H1 (cell line): Measurements from ENCODE around the gene TMEM204. TPM values are rescaled to one million over a fixed set of nuclear protein-coding genes. Genes with fewer than 3 reads are reported as not detected.

Experiments used
- CTCF ChIA-PET: fragments of 300-600 bp; sonication (Branson Sonifier 250); formaldehyde crosslinking; loops from one replicate; lab custom pipeline; 2021; ENCODE audit not compliant: partially characterized antibody; lab: Charles Lee
- POLR2A ChIA-PET: fragments of 300-600 bp; sonication (Branson Sonifier 250); formaldehyde crosslinking; loops from one replicate; lab custom pipeline; 2021; ENCODE audit warnings: inconsistent platforms; ENCODE audit not compliant: partially characterized antibody; lab: Charles Lee
- DNase-seq, 2 experiments: peaks; one replicate each; pipeline versions ENCODE4 v3.0.0 to v3.0.0-alpha.2; 2010 to 2022; ENCODE audit warnings: low spot score in 2 of 2, low read depth in 1 of 2, mixed read lengths in 1 of 2
- FAIRE-seq: peaks from 2 replicates; lab custom pipeline; 2011; peaks lifted over from hg19 to GRCh38; lab: Jason Lieb, UNC
- H2AFZ ChIP-seq: 2 replicates; pipeline ENCODE4 v1.8.1; 2012; ENCODE audit warnings: low read length, inconsistent platforms
- H2AK5ac ChIP-seq: 2 replicates; pipeline ENCODE4 v1.6.1; 2013; ENCODE audit warnings: low read depth, low read length
- H2BK120ac ChIP-seq: replicated peaks from 2 replicates; pipeline ENCODE3; 2013; ENCODE audit warnings: low read depth, low read length, inconsistent platforms
- H2BK12ac ChIP-seq: 2 replicates; pipeline ENCODE4 v1.6.1; 2013; ENCODE audit warnings: low read depth, low read length
- H2BK15ac ChIP-seq: 2 replicates; pipeline ENCODE4 v1.6.1; 2013; ENCODE audit warnings: low read length
- H2BK20ac ChIP-seq: 2 replicates; pipeline ENCODE4 v1.6.1; 2013; ENCODE audit warnings: low read length
- H2BK5ac ChIP-seq: 2 replicates; pipeline ENCODE4 v1.6.1; 2013; ENCODE audit warnings: low read depth, low read length
- H3K14ac ChIP-seq: 2 replicates; pipeline ENCODE4 v1.6.1; 2013; ENCODE audit warnings: inconsistent platforms; ENCODE audit not compliant: insufficient read length
- H3K18ac ChIP-seq: 2 replicates; pipeline ENCODE4 v1.6.1; 2013; ENCODE audit warnings: low read length; ENCODE audit errors: extremely low read depth
- H3K23ac ChIP-seq: 2 replicates; pipeline ENCODE4 v1.6.1; 2013; ENCODE audit warnings: inconsistent platforms; ENCODE audit not compliant: insufficient read length
- H3K23me2 ChIP-seq: 2 replicates; pipeline ENCODE4 v1.6.1; 2013; ENCODE audit warnings: low read depth, low read length
- H3K27ac ChIP-seq: 2 replicates; pipeline ENCODE4 v1.6.1; 2011; ENCODE audit warnings: low read depth, low read length, inconsistent platforms
- H3K27me3 ChIP-seq, 4 experiments: replicated peaks in 1 of 4; 1 replicate in 1 of 4; 2 replicates in 3 of 4; pipeline versions ENCODE4 v1.6.1 to v1.8.1; 2011 to 2013; ENCODE audit warnings: low read length in 3 of 4, mild to moderate bottlenecking in 3 of 4, inconsistent platforms in 2 of 4, mixed read lengths in 2 of 4, moderate library complexity in 1 of 4; ENCODE audit not compliant: control insufficient read depth in 3 of 4, insufficient read depth in 3 of 4; ENCODE audit errors: extremely low read depth in 1 of 4
- H3K36me3 ChIP-seq, 4 experiments: 2 replicates each; pipeline versions ENCODE4 v1.6.1 to v1.8.1; 2011 to 2013; ENCODE audit warnings: mild to moderate bottlenecking in 4 of 4, low read length in 3 of 4, moderate library complexity in 2 of 4, control low read depth in 1 of 4, inconsistent platforms in 1 of 4; ENCODE audit not compliant: insufficient read depth in 4 of 4, control insufficient read depth in 2 of 4
- H3K4ac ChIP-seq: replicated peaks from 2 replicates; pipeline ENCODE3; 2013; ENCODE audit warnings: low read length, low read depth, mixed read lengths, inconsistent platforms; ENCODE audit not compliant: insufficient read length
- H3K4me1 ChIP-seq, 4 experiments: replicated peaks in 1 of 4; 1 replicate in 1 of 4; 2 replicates in 3 of 4; pipeline versions ENCODE4 v1.6.1 to v1.8.1; 2011 to 2013; ENCODE audit warnings: low read length in 3 of 4, inconsistent platforms in 2 of 4, mixed read lengths in 1 of 4; ENCODE audit not compliant: insufficient read depth in 4 of 4, control insufficient read depth in 3 of 4
- H3K4me2 ChIP-seq, 2 experiments: 2 replicates each; pipeline versions ENCODE4 v1.6.1 to v1.8.1; 2011 to 2013; ENCODE audit warnings: low read depth in 2 of 2, low read length in 2 of 2, control low read depth in 1 of 2, inconsistent platforms in 1 of 2, mild to moderate bottlenecking in 1 of 2; ENCODE audit not compliant: insufficient read depth in 1 of 2
- H3K4me3 ChIP-seq, 4 experiments: fragments of 200-600, 300-600 bp in 1 of 4; sonication (generic), shearing (Covaris generic), sonication (Bioruptor Twin) in 1 of 4; 2 replicates each; pipeline versions ENCODE4 v1.5.1 to v1.8.1; 2011 to 2016; ENCODE audit warnings: low read length in 4 of 4, low read depth in 3 of 4, control low read depth in 2 of 4, inconsistent platforms in 2 of 4, mild to moderate bottlenecking in 2 of 4, mixed read lengths in 1 of 4, moderate library complexity in 1 of 4; ENCODE audit not compliant: insufficient read depth in 2 of 4; ENCODE audit errors: extremely low read depth in 1 of 4
- H3K56ac ChIP-seq: replicated peaks from 2 replicates; pipeline ENCODE3; 2013; ENCODE audit warnings: low read depth, mild to moderate bottlenecking, mixed read lengths, low read length, inconsistent platforms; ENCODE audit not compliant: insufficient read length
- H3K79me1 ChIP-seq: 2 replicates; pipeline ENCODE4 v1.6.1; 2013; ENCODE audit warnings: low read depth, low read length, control low read depth
- H3K79me2 ChIP-seq, 2 experiments: 2 replicates each; pipeline versions ENCODE4 v1.6.1 to v1.8.1; 2012 to 2013; ENCODE audit warnings: low read length in 2 of 2, mild to moderate bottlenecking in 2 of 2, inconsistent platforms in 1 of 2; ENCODE audit not compliant: insufficient read depth in 2 of 2, control insufficient read depth in 1 of 2
- H3K9ac ChIP-seq, 4 experiments: replicated peaks in 1 of 4; 1 replicate in 1 of 4; 2 replicates in 3 of 4; pipeline versions ENCODE4 v1.6.1 to v1.8.1; 2011 to 2013; ENCODE audit warnings: low read depth in 3 of 4, low read length in 3 of 4, control low read depth in 2 of 4, mild to moderate bottlenecking in 2 of 4, moderate library complexity in 2 of 4, inconsistent platforms in 1 of 4; ENCODE audit errors: extremely low read depth in 1 of 4
- H3K9me3 ChIP-seq, 2 experiments: 2 replicates each; pipeline versions ENCODE4 v1.6.1 to v1.8.1; 2012 to 2013; ENCODE audit warnings: mild to moderate bottlenecking in 2 of 2, moderate library complexity in 2 of 2, control low read depth in 1 of 2, inconsistent platforms in 1 of 2, low read depth in 1 of 2, low read length in 1 of 2, mixed read lengths in 1 of 2; ENCODE audit not compliant: insufficient read depth in 2 of 2
- H4K20me1 ChIP-seq, 2 experiments: replicated peaks in 1 of 2; 2 replicates each; pipeline versions ENCODE3 to v1.8.1; 2011 to 2013; ENCODE audit warnings: inconsistent platforms in 2 of 2, low read length in 2 of 2, mild to moderate bottlenecking in 1 of 2; ENCODE audit not compliant: insufficient read depth in 2 of 2, control insufficient read depth in 1 of 2
- H4K5ac ChIP-seq: 2 replicates; pipeline ENCODE4 v1.6.1; 2013; ENCODE audit warnings: low read length, low read depth, mixed read lengths, inconsistent platforms; ENCODE audit not compliant: insufficient read length
- H4K8ac ChIP-seq: 2 replicates; pipeline ENCODE4 v1.8.0; 2013; ENCODE audit warnings: mild to moderate bottlenecking, moderate library complexity, low read length, inconsistent platforms; ENCODE audit not compliant: insufficient read depth; ENCODE audit errors: extremely low read depth
- H4K91ac ChIP-seq: replicated peaks from 2 replicates; pipeline ENCODE3; 2013; ENCODE audit warnings: low read length, mixed read lengths, inconsistent platforms; ENCODE audit not compliant: insufficient read length
- SAP30 ChIP-seq: fragments of 300-600 bp; sonication (generic); IDR thresholded peaks from 2 replicates; pipeline ENCODE4 v1.7.1; 2012; ENCODE audit warnings: low read length, moderate library complexity, mild to moderate bottlenecking, inconsistent platforms; ENCODE audit not compliant: insufficient read depth, insufficient replicate concordance
- SIX5 ChIP-seq: IDR thresholded peaks from 2 replicates; pipeline ENCODE4 v1.6.1; 2011; ENCODE audit warnings: mild to moderate bottlenecking, low read depth, low read length
- USF2 ChIP-seq: IDR thresholded peaks from 2 replicates; pipeline ENCODE4 v1.6.1; 2011; ENCODE audit warnings: low read length, improper control_type of control experiment
- WGBS, 2 experiments: shearing (Covaris generic) in 1 of 2; methylation state at CpG; one replicate each; pipeline versions ENCODE4 v1.1.6 to v1.1.7; 2013 to 2015; ENCODE audit warnings: low lambda C conversion rate in 2 of 2, mixed read lengths in 2 of 2, inconsistent platforms in 1 of 2, low coverage in 1 of 2, missing lambda C conversion rate in 1 of 2; ENCODE audit not compliant: insufficient replicate concordance in 2 of 2, insufficient coverage in 1 of 2, insufficient read length in 1 of 2; ENCODE audit errors: extremely low coverage in 1 of 2, missing lambda C conversion rate in 1 of 2; 5-methylcytosine and 5-hydroxymethylcytosine counted together
- polyA plus RNA-seq, 7 experiments: library from polyadenylated mRNA; depleted of rRNA in 3 of 7; stranded (reverse) in 5 of 7; unstranded in 2 of 7; fragments of >200 nt in 5 of 7; fragments of 200-250 nt in 2 of 7; gene quantifications; 1 replicate in 5 of 7; 2 replicates in 1 of 7; 4 replicates in 1 of 7; pipeline versions ENCODE4 v1.2.1 to v1.2.3, GENCODE V29; 2011 to 2013; ENCODE audit warnings: missing spikeins in 2 of 7, mixed read lengths in 2 of 7
- total RNA-seq: library from RNA; stranded (reverse); fragmentation: NEBNext Ultra II Directional; extraction: Animal tissue kit (Norgen Biotek cat#: 25700); gene quantifications from 2 replicates; pipeline ENCODE4 v1.2.1, GENCODE V29; 2021
- TF ChIP-seq, protein P1 (sequence below): IDR thresholded peaks from 2 replicates; pipeline ENCODE4 v1.6.1; 2011; ENCODE audit warnings: low read depth, mild to moderate bottlenecking, low read length; ENCODE audit not compliant: insufficient read depth

Gene TMEM204
- total and polyA plus RNA-seq, 2 of the 8 experiments (the other 6 are each of a cell fraction or from before 2014, with no cell fraction given): not detected

- Histone ChIP-seq H3K14ac (no peak within 1 kb of the TSS), H3K4ac (no peak within 1 kb of the TSS), H3K23ac (no peak within 1 kb of the TSS), H4K5ac (no peak within 1 kb of the TSS), H4K91ac (no peak within 1 kb of the TSS), H3K56ac (no peak within 1 kb of the TSS), H3K4me2 (no peak within 1 kb of the TSS), H4K20me1 (no peaks in the 10 kb centered on the region), H3K4me1 (no peaks in the 10 kb centered on the region), H3K9me3 (no peaks in the 10 kb centered on the region; a peak in 1 of 4 replicates), H4K8ac (peak within 1 kb of the TSS; percentile 92; the same call in 1 of the 2 replicates), H3K23me2 (peaks cover 4% of the 10 kb centered on the region; the same call in 1 of the 2 replicates), H3K36me3 (no peaks in the 10 kb centered on the region), H2BK12ac (no peak within 1 kb of the TSS), H3K79me1 (no peaks in the 10 kb centered on the region), H3K27me3 (peaks cover 0 to 1% (median 0%) of the 10 kb centered on the region in 4 experiments; a peak in 1 of 7 replicates), H3K18ac (no peak within 1 kb of the TSS), H2BK5ac (no peak within 1 kb of the TSS), H2AFZ (no peak within 1 kb of the TSS; the same call in 1 of the 2 replicates), H2BK120ac (no peak within 1 kb of the TSS), H3K4me3 (no peak within 1 kb of the TSS), H2AK5ac (no peak within 1 kb of the TSS), H3K9ac (no peak within 1 kb of the TSS), H3K27ac (no peak within 1 kb of the TSS), H2BK20ac (no peak within 1 kb of the TSS), H2BK15ac (no peak within 1 kb of the TSS), H3K79me2 (no peaks in the 10 kb centered on the region; a peak in 1 of 4 replicates)
- no peak for FAIRE-seq
- POLR2A ChIA-PET: interaction anchor here (16.8 kb wide), 1 partner anchor 22 kb away, joined by 175 read pairs; no protein-coding TSS in a partner anchor
- DNase-seq: no peak
- WGBS, 2 experiments: 91% methylated on average over 19 of the region's 19 CpGs; no CpG with 5 or more reads in 1 of the 2 experiments
- CTCF ChIA-PET: no interaction called here
- TF ChIP-seq SIX5: no peak
- TF ChIP-seq SAP30: no peak
- TF ChIP-seq, protein P1, sequence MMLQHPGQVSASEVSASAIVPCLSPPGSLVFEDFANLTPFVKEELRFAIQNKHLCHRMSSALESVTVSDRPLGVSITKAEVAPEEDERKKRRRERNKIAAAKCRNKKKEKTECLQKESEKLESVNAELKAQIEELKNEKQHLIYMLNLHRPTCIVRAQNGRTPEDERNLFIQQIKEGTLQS: no peak
- TF ChIP-seq USF2: no peak
Measured at GRCh38 chr16:1488619-1489018, 44.8 kb upstream of the TMEM204 start, which contains the start of gene PTX4. Gene PTX4 (minus strand): TSS chr16:1488944. CDS start chr16:1488909, 35 bp downstream.
